T1000 (cell line): ENCODE results near the gene CAMP.
"Not testable (repeated sequence)": the region's sequence is repeated elsewhere in the genome, so short reads cannot be mapped to it uniquely, and the experiment has no call there.

Source experiments
- DNase-seq: peaks from one replicate; lab custom pipeline; 2025; ENCODE audit warnings: mixed read lengths; lab: John Stamatoyannopoulos, UW

The CAMP gene

DNA sequence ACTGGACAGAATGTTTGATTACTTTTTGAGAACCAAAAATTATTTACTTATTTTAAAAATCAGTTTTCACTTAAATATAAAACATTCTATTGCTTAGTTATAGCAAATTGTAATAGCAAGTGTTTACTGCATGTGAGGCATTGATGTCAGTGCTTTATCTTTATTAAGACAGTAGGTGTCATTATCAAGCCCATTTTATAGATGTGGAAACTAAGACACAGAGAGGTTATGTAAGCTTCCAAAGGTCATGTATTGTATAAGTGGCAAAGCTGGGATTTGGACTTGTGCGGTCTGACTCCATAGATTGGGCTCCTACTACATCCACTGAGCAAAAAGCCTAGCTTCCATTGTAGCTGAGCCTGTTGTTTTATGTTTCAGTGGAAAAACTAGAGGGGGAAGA, 35.2 kb downstream of the CAMP start:
- DNase-seq = no peak

DNA sequence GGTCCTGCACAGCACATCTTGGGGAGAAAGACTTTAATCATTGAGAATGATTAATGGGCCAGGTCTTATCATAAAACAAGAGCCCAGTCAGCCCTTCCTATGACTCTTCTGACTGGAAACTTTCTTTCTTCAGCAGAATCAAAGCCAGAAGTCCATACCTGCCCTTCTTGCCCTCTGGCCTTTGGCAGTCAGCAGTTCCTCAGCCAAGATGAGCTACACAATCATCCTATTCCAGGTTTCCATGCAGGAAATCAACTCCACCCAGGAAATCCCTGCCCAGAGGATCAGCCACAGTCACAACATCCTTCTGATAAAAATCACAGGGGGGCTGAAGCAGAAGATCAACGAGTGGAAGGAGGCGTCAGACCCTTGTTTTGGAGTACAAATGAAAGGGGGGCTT, 44.5 kb downstream of the CAMP start:
- no peak for DNase-seq

- DNase-seq = no peak
These were observed 45.2 kb downstream of the CAMP start for GRCh38 chr3:48268381-48268935.

DNA sequence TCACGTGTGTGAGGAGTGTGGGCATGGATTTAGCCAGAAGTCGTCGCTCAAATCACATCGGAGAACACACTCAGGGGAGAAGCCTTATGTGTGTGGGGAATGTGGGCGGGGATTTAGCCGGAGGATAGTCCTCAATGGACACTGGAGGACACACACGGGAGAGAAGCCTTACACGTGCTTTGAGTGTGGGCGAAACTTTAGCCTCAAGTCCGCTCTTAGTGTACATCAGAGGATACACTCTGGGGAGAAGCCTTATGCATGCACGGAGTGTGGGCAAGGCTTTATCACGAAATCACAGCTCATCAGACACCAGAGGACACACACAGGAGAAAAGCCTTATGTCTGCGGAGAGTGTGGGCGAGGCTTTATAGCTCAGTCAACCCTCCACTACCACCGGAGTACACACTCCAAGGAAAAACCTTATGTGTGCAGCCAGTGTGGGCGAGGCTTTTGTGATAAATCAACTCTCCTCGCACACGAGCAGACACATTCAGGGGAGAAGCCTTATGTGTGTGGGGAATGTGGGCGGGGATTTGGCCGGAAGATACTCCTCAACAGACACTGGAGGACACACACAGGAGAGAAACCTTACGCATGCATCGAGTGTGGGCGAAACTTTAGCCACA, 45.8 kb downstream of the CAMP start:
- DNase-seq = no peak

DNA sequence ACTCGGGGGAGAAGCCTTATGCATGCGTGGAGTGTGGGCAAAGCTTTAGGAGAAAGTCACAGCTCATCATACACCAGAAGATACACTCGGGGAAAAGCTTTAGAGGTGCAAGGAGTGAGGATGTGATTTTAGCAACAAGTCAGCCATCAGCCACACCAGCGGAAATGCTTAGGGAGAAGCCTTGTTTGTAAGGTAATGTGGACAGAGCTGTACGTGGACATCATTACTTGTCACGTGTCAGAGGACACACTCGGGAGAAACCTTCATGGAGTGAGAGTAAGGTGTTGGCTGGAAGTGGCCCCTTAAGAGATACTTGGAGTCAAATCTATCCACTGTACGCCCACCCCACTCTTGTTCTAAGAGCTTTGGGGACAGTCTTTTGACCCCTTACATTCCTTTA, 46.3 kb downstream of the CAMP start:
- DNase-seq = no peak

- no peak for DNase-seq
These were observed 47.0 kb downstream of the CAMP start for GRCh38 chr3:48270306-48270705.

DNA sequence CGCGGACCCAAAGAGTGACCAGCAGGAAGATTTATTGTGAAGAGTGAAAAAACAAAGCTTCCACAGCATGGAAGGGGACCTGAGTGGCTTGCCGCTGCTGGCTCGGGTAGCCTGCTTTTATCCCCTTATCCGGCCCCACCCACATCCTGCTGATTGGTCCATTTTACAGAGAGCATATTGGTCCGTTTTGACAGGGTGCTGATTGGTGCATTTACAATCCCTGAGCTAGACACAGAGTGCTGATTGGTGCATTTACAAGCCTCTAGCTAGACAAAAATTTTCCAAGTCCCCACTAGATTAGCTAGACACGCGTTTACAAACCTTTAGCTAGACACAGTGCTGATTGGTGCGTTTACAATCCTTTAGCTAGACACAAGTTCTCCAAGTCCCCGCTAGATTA, 47.9 kb downstream of the CAMP start:
- not testable (repeated sequence) for DNase-seq

DNA sequence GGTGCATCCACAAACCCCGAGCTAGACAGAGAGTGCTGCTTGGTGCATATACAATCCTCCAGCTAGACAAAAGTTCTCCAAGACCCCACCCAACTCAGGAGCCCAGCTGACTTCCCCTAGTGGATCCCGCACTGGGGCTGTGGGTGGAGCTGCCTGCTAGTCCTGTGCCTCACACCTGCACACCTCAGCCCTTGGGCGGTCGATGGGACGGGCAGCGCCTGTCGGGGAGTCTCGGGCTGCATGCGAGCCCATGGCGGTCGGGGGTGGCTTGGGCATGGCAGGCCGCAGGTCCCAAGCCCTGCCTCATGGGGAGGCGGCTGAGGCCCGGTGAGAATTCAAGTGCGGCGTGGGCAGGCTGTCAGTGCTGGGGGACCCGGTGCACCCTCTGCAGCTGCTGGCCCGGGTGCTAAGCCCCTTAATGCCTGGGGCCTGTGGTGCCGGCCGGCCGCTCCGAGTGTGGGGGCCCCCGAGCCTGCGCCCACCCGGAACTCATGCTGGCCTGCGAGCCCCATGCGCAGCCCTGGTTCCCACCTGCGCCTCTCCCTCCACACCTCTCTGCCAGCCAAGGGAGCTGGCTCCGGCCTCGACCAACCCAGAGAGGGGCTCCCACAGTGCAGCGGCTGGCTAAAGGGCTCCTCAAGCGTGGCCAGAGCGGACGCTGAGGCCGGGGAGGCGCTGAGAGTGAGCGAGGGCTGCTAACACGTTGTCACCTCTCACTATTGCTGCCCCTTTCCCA, 48.6 kb downstream of the CAMP start:
- DNase-seq = no peak

DNA sequence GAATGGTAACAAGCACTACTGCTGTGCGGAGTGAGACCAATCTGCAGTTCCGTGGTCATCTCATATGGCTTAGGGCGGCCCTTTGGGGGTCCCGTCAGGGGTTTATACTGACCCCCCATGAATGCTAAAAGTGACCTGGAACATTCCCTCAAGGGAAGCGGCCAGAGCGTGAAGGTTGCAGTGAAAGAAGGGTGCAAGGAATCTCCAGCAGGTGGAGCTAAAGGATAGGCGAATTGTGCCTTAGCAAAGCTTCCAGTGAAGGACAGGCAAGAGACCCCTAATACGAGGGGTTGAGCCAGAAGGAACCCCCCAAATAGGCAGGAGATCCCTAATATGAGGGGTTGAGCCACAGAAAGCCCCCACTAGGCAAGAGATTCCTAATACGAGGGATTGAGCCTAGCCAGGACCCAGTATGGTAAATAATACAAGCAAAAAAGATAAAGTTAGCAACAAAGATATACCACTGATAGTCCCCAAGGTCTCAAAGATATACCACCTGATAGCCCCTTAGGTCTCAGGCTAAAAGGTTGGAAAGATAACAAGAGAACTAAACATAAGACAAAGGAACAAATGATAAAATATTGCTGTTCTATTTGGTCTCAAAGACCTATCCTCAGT, 50.4 kb downstream of the CAMP start:
- peak; percentile 44 for DNase-seq

DNA sequence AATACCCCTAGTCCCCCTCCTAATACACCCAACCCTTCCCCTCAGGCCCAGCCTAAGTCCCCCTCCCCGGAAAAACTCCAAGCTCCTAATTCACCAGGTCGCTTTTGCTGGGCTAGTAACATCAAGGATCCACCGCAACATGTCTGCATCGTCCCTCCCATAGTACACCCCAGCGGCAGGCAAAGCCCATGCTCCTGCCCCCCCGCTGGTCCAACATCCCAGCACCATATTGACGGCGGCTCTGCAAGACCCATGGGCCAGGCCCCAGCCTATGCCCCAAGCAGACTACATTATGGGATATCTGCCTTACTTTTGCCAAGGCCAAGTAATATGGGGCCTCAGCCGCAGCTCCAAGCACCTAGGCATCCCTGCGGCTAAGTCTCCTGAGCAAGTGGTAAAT, 51.2 kb downstream of the CAMP start:
- DNase-seq = no peak
